Measurements from ENCODE around the gene DENND6B. TPM values are rescaled to one million over a fixed set of nuclear protein-coding genes. Genes with fewer than 3 reads are reported as not detected.

DENND6B gene
- total RNA-seq, 3 donors from 2014 or later (not counting 1 experiment from before 2014, with no cell fraction given): 3.1 to 5.0 (median 4.5) TPM

DNA sequence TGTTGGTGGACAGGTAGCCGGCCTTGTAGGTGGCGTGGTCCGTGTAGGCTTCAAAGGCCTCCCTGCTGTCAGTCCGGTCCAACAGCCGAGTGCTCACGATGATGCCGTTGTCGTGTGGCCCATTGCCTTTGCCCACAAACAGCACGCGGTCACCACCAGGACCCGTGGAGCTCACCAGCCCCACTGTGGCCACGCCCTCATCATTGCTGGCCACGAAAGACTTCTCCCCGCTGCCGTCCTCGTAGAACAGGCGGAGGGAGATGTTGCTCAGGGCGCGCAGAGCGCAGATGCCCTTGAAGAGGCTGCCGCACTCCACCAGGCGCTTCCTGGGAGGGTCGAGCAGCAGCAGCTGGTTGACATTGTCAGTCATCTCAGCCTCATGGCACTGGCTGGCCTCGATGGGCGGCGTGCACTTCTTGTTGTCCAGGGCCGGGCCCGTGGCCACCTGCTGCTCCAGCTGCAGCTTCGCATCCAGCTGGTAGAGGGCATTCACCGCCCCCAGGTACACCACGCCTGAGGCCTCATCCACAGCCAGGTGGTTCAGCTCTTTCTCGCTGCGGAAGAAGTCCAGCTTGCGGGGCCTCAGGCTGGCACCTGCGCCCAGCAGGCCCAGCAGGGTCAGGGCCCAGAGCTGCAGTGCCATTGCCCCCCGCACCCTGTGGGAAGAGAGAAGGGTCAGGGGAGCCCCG lies 36.7 kb downstream of the DENND6B start:
- Mint-ChIP-seq H3K4me3 (no peak overlapping the region), H3K27ac (no peak overlapping the region), H3K4me1 (peaks cover 0 to 5% of the 10 kb centered on the region in 2 donors), H3K27me3 (ENCODE audit: low read depth in 2 of 2) (peaks cover 9 to 14% of the 10 kb centered on the region in 2 donors), H3K9me3 (no peaks in the 10 kb centered on the region), H3K36me3 (no peaks in the 10 kb centered on the region)
- DNase-seq (no peak), ATAC-seq (no peak)
- TF ChIP-seq, protein P1, sequence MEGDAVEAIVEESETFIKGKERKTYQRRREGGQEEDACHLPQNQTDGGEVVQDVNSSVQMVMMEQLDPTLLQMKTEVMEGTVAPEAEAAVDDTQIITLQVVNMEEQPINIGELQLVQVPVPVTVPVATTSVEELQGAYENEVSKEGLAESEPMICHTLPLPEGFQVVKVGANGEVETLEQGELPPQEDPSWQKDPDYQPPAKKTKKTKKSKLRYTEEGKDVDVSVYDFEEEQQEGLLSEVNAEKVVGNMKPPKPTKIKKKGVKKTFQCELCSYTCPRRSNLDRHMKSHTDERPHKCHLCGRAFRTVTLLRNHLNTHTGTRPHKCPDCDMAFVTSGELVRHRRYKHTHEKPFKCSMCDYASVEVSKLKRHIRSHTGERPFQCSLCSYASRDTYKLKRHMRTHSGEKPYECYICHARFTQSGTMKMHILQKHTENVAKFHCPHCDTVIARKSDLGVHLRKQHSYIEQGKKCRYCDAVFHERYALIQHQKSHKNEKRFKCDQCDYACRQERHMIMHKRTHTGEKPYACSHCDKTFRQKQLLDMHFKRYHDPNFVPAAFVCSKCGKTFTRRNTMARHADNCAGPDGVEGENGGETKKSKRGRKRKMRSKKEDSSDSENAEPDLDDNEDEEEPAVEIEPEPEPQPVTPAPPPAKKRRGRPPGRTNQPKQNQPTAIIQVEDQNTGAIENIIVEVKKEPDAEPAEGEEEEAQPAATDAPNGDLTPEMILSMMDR (IDR thresholded peaks at IDR 0.05): no peak
- Histone ChIP-seq H3K4me3 (ENCODE audit: low read length) (no peak overlapping the region), H3K9me3 (ENCODE audit: control insufficient read depth, insufficient read depth, low read length) (no peaks in the 10 kb centered on the region), H3K36me3 (ENCODE audit: control insufficient read depth, insufficient read depth, low read length) (no peaks in the 10 kb centered on the region), H3K27me3 (ENCODE audit: control insufficient read depth, insufficient read depth, low read length) (no peaks in the 10 kb centered on the region), H3K4me1 (ENCODE audit: control insufficient read depth, insufficient read depth, low read length) (peaks cover 27% of the 10 kb centered on the region), H3K27ac (ENCODE audit: low read length) (no peak overlapping the region)
- intact Hi-C loops (cut with micrococcal nuclease): no loop called here
- WGBS (ENCODE audit: insufficient coverage): 92% methylated on average over 37 of the region's 37 CpGs

DNA sequence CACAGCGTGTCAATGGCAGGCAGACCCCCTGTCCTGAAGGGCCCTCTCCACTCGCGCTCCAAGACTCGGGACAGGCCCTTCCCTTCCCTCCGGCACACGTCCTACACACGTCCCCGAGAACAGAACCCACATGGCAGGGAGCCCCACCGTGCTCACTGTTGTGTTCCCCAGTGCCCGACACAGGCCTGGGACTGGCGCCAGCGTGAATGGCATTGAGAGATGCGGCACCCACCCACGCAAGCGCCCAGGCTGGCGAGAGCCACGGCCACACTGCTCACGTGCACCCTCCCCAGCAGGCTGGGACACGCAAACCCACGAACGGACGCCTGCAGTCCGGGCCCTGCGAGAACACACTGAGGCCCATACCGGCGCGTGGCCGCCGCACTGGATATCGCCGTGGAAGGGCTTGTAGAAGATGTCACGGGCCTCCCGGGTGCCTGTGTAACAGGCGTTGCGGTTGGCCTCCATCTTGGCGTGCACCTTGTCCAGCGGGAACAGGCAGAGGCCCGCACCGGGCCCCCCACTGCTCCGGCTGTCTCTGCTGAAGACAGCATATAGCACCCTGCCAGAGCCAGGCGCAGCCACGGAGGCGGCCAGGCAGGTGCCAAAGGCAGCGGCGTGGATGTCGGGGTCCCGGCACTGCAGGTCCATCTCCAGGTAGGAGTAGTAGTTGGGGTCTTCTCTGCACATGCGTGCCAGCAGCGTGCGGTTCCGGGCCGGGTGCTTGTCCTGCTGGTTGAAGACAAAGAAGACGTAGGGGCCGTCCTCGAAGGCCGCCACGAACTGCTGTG lies 37.5 kb downstream of the DENND6B start:
- TF ChIP-seq, protein P1 (IDR thresholded peaks at IDR 0.05): no peak
- ATAC-seq (no peak), DNase-seq (no peak)
- Histone ChIP-seq H3K27me3 (ENCODE audit: control insufficient read depth, insufficient read depth, low read length) (no peaks in the 10 kb centered on the region), H3K4me3 (ENCODE audit: low read length) (no peak overlapping the region), H3K27ac (ENCODE audit: low read length) (no peak overlapping the region), H3K36me3 (ENCODE audit: control insufficient read depth, insufficient read depth, low read length) (no peaks in the 10 kb centered on the region), H3K9me3 (ENCODE audit: control insufficient read depth, insufficient read depth, low read length) (no peaks in the 10 kb centered on the region), H3K4me1 (ENCODE audit: control insufficient read depth, insufficient read depth, low read length) (peaks cover 27% of the 10 kb centered on the region)
- H3K4me3 Mint-ChIP-seq: no peak overlapping the region
- peaks cover 0 to 5% of the 10 kb centered on the region in 2 donors for H3K4me1 Mint-ChIP-seq
- 96% methylated on average over 57 of the region's 57 CpGs for WGBS (ENCODE audit: insufficient coverage)
- intact Hi-C loops (cut with micrococcal nuclease): no loop called here
- H3K9me3 Mint-ChIP-seq: no peaks in the 10 kb centered on the region
- no peak overlapping the region for H3K27ac Mint-ChIP-seq
- no peaks in the 10 kb centered on the region for H3K36me3 Mint-ChIP-seq
- H3K27me3 Mint-ChIP-seq (ENCODE audit: low read depth in 2 of 2): peaks cover 9 to 14% of the 10 kb centered on the region in 2 donors

DNA sequence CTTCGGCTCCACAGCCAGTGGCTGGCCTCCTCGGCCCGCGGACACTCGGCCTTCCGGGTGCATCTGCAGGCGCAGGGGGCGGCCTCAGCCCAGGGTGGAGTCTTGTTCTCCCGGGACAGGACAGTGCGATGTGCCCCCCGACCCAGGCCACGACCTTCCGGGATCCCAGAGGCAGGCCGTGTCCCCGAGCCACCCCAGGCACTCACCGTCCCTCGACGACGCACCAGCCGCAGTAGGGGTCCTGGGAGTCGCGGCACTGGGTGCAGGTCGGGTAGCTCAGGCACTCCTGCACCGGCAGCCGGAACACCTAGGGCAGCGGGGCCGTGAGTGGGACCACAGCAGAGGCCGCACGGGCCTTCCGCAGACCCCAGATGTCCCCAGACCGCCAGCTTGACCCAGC lies 39.1 kb downstream of the DENND6B start:
- Mint-ChIP-seq H3K27ac (no peak overlapping the region), H3K27me3 (ENCODE audit: low read depth in 2 of 2) (peaks cover 6 to 10% of the 10 kb centered on the region in 2 donors), H3K4me3 (no peak overlapping the region), H3K4me1 (peaks cover 0 to 3% of the 10 kb centered on the region in 2 donors), H3K9me3 (no peaks in the 10 kb centered on the region), H3K36me3 (no peaks in the 10 kb centered on the region)
- WGBS (ENCODE audit: insufficient coverage): 95% methylated on average over 31 of the region's 31 CpGs
- TF ChIP-seq, protein P1 (IDR thresholded peaks at IDR 0.05): no peak
- ATAC-seq: no peak
- DNase-seq: no peak
- Histone ChIP-seq H3K36me3 (ENCODE audit: control insufficient read depth, insufficient read depth, low read length) (no peaks in the 10 kb centered on the region), H3K4me3 (ENCODE audit: low read length) (no peak overlapping the region), H3K27me3 (ENCODE audit: control insufficient read depth, insufficient read depth, low read length) (no peaks in the 10 kb centered on the region), H3K9me3 (ENCODE audit: control insufficient read depth, insufficient read depth, low read length) (no peaks in the 10 kb centered on the region), H3K27ac (ENCODE audit: low read length) (no peak overlapping the region), H3K4me1 (ENCODE audit: control insufficient read depth, insufficient read depth, low read length) (peaks cover 15% of the 10 kb centered on the region)
- intact Hi-C loops (cut with micrococcal nuclease): no loop called here

Measured in natural killer cell (primary cell).